Measurements from ENCODE around the gene MS4A6A.
"Not testable (repeated sequence)": the region's sequence is repeated elsewhere in the genome, so short reads cannot be mapped to it uniquely, and the experiment has no call there.

Gene MS4A6A

GRCh38 chr11:60182541-60183330 lies at the start of gene MS4A6A:
MS4A6A (minus strand) TSS chr11:60183083; CDS start chr11:60181727, 1,356 bp downstream.
- Mint-ChIP-seq H3K27me3 (ENCODE audit: low read depth) (no peaks in the 10 kb centered on the region), H3K9me3 (no peaks in the 10 kb centered on the region), H3K36me3 (ENCODE audit: low read depth) (no peaks in the 10 kb centered on the region), H3K27ac (no peak within 1 kb of the TSS), H3K4me3 (no peak within 1 kb of the TSS), H3K4me1 (ENCODE audit: low read depth) (no peaks in the 10 kb centered on the region)

DNA sequence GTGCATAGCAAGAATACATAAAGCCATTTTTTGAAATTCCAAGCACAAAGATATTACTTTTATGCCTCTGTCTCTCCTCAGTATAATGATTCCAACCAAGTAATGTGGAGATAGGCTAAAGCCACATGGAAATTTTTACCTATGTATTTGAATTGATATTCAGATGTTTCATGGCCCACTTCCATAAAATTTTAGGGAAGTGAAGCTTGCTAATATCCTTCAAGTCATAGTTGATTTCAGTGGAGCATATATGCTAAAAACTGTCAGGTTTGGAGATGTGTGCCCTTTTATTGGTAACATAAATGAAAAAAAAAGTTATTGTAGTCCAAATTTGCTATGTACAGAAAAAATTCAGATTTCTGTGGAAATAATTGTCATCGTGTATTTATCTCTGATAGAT lies 47.8 kb upstream of the MS4A6A start:
- Mint-ChIP-seq H3K27ac (no peak overlapping the region), H3K27me3 (ENCODE audit: low read depth) (no peaks in the 10 kb centered on the region), H3K36me3 (ENCODE audit: low read depth) (no peaks in the 10 kb centered on the region), H3K4me3 (no peak overlapping the region), H3K9me3 (no peaks in the 10 kb centered on the region), H3K4me1 (ENCODE audit: low read depth) (no peaks in the 10 kb centered on the region)

DNA sequence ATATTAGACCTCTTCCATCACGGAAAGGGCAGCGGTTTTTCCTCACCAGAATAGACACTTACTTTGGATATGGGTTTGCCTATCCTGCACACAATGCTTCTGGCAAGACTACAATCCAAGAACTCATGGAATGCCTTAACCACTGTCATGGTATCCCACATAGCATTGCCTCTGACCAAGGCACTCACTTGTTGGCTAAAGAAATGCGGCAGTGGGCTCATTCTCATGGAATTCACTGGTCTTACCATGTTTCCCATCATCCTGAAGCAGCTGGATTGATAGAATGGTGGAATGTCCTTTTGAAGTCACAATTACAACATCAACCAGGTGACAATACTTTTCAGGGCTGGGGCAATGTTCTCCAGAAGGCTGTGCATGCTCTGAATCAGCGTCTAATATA lies 39.3 kb upstream of the MS4A6A start:
- Mint-ChIP-seq H3K36me3 (ENCODE audit: low read depth) (no peaks in the 10 kb centered on the region), H3K27ac (no peak overlapping the region), H3K4me3 (no peak overlapping the region), H3K9me3 (no peaks in the 10 kb centered on the region), H3K4me1 (ENCODE audit: low read depth) (no peaks in the 10 kb centered on the region), H3K27me3 (ENCODE audit: low read depth) (no peaks in the 10 kb centered on the region)

DNA sequence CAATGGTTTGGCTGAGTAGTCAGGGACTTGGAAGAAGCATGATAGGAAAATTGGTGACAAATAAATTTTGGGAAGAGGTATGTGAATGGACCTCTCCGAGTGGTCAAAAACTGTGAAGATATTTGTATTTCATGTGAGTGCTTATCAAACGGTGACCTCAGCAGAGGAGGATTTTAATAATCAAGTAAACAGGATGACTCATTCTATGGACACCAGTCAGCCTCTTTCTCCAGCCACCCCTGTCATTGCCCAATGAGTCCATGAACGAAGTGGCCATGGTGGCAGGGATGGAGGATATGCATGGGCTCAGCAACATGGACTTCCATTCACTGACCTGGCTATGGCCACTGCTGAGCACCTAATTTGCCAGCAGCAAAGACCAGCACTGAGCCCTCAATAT lies 38.8 kb upstream of the MS4A6A start:
- no peak overlapping the region for H3K27ac Mint-ChIP-seq
- no peaks in the 10 kb centered on the region for H3K4me1 Mint-ChIP-seq (ENCODE audit: low read depth)
- H3K4me3 Mint-ChIP-seq, result no peak overlapping the region
- no peaks in the 10 kb centered on the region for H3K27me3 Mint-ChIP-seq (ENCODE audit: low read depth)
- no peaks in the 10 kb centered on the region for H3K36me3 Mint-ChIP-seq (ENCODE audit: low read depth)
- H3K9me3 Mint-ChIP-seq, result no peaks in the 10 kb centered on the region

DNA sequence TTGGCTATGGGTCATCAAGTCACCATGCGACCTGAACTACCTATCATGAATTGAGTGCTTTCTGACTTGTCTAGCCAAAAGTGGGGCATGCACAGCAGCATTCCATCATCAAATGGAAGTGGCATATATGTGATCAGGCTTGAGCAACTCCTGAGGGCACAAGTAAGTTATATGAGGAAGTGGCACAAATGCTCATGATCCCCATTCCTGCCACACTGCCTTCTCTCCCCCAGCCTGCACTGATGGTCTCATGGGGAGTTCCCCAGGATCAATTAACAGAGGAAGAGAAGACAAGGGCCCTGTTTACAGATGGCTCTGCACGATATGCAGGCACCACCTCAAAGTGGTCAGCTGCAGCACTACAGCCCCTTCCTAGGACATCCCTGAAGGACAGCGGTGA lies 38.3 kb upstream of the MS4A6A start:
- no peaks in the 10 kb centered on the region for H3K36me3 Mint-ChIP-seq (ENCODE audit: low read depth)
- no peaks in the 10 kb centered on the region for H3K27me3 Mint-ChIP-seq (ENCODE audit: low read depth)
- H3K9me3 Mint-ChIP-seq, result no peaks in the 10 kb centered on the region
- H3K4me1 Mint-ChIP-seq (ENCODE audit: low read depth), result no peaks in the 10 kb centered on the region
- no peak overlapping the region for H3K27ac Mint-ChIP-seq
- no peak overlapping the region for H3K4me3 Mint-ChIP-seq

- Mint-ChIP-seq H3K9me3 (no peaks in the 10 kb centered on the region), H3K27ac (no peak overlapping the region), H3K36me3 (ENCODE audit: low read depth) (no peaks in the 10 kb centered on the region), H3K4me3 (no peak overlapping the region), H3K27me3 (ENCODE audit: low read depth) (no peaks in the 10 kb centered on the region), H3K4me1 (ENCODE audit: low read depth) (no peaks in the 10 kb centered on the region)
Observed at GRCh38 chr11:60214386-60214785, 31.5 kb upstream of the MS4A6A start.

DNA sequence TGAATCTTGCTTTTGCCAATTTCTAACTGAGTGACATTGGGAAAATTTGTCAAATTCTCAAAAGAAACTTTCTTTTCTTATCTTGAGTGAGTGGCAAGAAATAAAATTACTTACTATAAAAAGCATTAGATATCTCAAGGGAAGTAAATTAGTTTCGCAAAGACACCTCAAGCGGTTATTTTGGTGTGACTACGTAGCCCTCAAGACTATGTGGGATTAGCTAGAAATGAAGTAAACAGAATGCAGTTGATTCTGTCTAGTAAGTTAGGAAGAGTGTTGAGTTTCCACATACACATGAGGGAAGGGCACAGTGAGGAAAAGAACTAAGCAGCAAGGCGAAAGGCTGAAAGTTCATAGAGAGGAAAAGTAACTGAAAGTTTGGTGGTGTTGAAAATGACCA lies 28.3 kb upstream of the MS4A6A start:
- H3K27ac Mint-ChIP-seq, result no peak overlapping the region
- no peaks in the 10 kb centered on the region for H3K27me3 Mint-ChIP-seq (ENCODE audit: low read depth)
- no peaks in the 10 kb centered on the region for H3K4me1 Mint-ChIP-seq (ENCODE audit: low read depth)
- H3K36me3 Mint-ChIP-seq (ENCODE audit: low read depth), result no peaks in the 10 kb centered on the region
- no peak overlapping the region for H3K4me3 Mint-ChIP-seq
- no peaks in the 10 kb centered on the region for H3K9me3 Mint-ChIP-seq

GRCh38 chr11:60209977-60210376 lies 27.1 kb upstream of the MS4A6A start:
- Mint-ChIP-seq H3K36me3 (ENCODE audit: low read depth) (no peaks in the 10 kb centered on the region), H3K4me1 (ENCODE audit: low read depth) (no peaks in the 10 kb centered on the region), H3K27ac (no peak overlapping the region), H3K4me3 (no peak overlapping the region), H3K27me3 (ENCODE audit: low read depth) (no peaks in the 10 kb centered on the region), H3K9me3 (no peaks in the 10 kb centered on the region)

- Mint-ChIP-seq H3K27me3 (ENCODE audit: low read depth) (no peaks in the 10 kb centered on the region), H3K4me1 (ENCODE audit: low read depth) (no peaks in the 10 kb centered on the region), H3K9me3 (no peaks in the 10 kb centered on the region), H3K4me3 (no peak overlapping the region), H3K27ac (no peak overlapping the region), H3K36me3 (ENCODE audit: low read depth) (no peaks in the 10 kb centered on the region)
Observed at GRCh38 chr11:60208951-60209350, 26.1 kb upstream of the MS4A6A start.

DNA sequence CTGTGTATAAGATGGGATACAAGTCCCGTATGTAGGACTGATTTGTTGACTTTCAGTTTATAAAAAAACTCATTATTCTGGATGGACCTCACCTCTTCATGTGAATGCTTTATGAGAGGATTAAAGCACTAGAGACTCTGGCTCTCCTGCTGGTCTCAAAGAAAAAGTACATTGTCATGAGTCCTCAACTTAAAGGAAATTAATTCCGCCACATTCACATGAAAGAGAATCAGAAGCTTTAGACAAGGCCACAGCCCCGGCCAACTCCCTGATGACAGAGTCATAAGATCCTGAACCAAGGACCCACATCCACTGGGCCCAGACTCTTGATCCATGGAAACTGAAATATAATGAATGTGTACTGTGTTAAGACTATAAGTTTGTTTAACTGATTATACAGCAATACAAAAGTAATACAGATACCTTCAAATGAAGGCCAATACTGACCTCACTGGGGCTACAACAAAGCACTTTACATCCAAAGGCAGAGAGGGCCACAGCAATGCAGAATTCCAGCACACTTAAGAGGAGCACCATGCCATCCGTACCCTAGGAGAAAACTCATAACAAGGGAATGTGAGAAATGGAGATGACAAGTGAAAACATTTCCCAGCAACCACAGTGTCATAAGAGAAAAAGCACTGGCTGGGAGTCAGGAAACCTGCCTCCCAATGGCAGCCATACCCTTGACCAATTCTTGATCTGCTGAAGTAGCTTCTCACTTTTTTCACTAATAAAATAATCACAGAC lies 25.4 kb upstream of the MS4A6A start:
- Mint-ChIP-seq H3K27ac (no peak overlapping the region), H3K4me3 (no peak overlapping the region), H3K27me3 (ENCODE audit: low read depth) (no peaks in the 10 kb centered on the region), H3K4me1 (ENCODE audit: low read depth) (no peaks in the 10 kb centered on the region), H3K9me3 (no peaks in the 10 kb centered on the region), H3K36me3 (ENCODE audit: low read depth) (no peaks in the 10 kb centered on the region)

GRCh38 chr11:60206616-60207015 lies 23.7 kb upstream of the MS4A6A start:
- no peaks in the 10 kb centered on the region for H3K27me3 Mint-ChIP-seq (ENCODE audit: low read depth)
- no peak overlapping the region for H3K27ac Mint-ChIP-seq

DNA sequence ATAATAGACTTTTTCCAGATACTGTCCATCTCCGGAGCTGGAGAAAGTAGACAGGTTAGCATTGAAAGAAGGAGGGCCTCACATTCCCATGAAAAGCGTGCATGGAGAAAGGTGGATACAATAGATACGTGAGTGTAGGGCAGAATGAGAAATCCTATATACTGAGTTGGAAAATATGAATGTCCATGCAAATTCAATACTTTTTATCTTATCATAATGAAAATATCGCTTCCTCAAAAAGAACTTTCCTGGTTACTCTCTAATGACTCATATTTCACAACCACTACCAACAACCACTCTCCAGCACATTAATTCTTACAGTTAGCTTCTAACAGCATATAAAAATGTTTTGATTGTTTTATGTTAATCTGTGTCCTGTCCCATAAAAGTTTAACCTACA lies 22.0 kb upstream of the MS4A6A start:
- Mint-ChIP-seq H3K36me3 (ENCODE audit: low read depth) (no peaks in the 10 kb centered on the region), H3K27ac (no peak overlapping the region), H3K27me3 (ENCODE audit: low read depth) (no peaks in the 10 kb centered on the region), H3K9me3 (peaks cover 3% of the 10 kb centered on the region), H3K4me3 (no peak overlapping the region), H3K4me1 (ENCODE audit: low read depth) (no peaks in the 10 kb centered on the region)

More at GRCh38 chr11:60206616-60207015, 23.7 kb upstream of the MS4A6A start:
- H3K4me1 Mint-ChIP-seq (ENCODE audit: low read depth), result no peaks in the 10 kb centered on the region
- peaks cover 3% of the 10 kb centered on the region for H3K9me3 Mint-ChIP-seq
- H3K4me3 Mint-ChIP-seq, result no peak overlapping the region
- H3K36me3 Mint-ChIP-seq (ENCODE audit: low read depth), result no peaks in the 10 kb centered on the region

DNA sequence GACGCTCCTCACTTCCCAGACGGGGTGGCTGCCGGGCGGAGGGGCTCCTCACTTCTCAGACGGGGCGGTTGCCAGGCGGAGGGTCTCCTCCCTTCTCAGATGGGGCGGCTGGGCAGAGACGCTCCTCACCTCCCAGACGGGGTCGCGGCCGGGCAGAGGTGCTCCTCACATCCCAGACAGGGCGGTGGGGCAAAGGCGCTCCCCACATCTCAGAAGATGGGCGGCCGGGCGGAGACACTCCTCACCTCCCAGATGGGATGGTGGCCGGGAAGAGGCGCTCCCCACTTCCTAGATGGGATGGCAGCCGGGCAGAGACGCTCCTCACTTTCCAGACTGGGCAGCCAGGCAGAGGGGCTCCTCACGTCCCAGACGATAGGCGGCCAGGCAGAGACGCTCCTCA lies 18.5 kb upstream of the MS4A6A start:
- H3K36me3 Mint-ChIP-seq (ENCODE audit: low read depth); H3K27me3 Mint-ChIP-seq (ENCODE audit: low read depth); H3K4me3 Mint-ChIP-seq; H3K9me3 Mint-ChIP-seq; H3K27ac Mint-ChIP-seq; H3K4me1 Mint-ChIP-seq (ENCODE audit: low read depth): not testable (repeated sequence)

GRCh38 chr11:60197442-60197841 lies 14.6 kb upstream of the MS4A6A start:
- H3K27ac Mint-ChIP-seq, result no peak overlapping the region

DNA sequence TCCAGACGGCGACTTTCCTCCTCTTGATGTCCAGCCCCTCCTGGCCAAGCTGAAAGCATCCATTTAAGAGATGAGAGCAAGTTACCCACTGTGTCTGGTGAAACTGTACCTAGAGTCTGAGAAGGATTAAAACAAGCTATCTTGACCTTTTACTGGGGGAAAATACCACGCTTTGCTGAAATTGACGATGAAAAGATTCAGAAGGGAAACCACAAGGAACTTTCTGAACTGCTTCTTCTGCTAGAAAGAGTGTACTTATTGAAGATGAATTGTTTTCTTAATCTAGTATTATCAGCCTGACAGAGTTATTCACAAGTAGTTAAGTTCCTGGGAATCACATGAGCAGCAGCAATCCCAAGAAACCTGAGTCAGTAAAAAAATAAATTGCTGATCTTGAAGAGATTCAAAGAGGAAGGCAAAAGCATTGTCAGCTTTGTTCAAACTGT lies 13.1 kb upstream of the MS4A6A start:
- H3K36me3 Mint-ChIP-seq (ENCODE audit: low read depth), result no peaks in the 10 kb centered on the region
- no peaks in the 10 kb centered on the region for H3K27me3 Mint-ChIP-seq (ENCODE audit: low read depth)
- no peak overlapping the region for H3K4me3 Mint-ChIP-seq
- peaks cover 2% of the 10 kb centered on the region for H3K4me1 Mint-ChIP-seq (ENCODE audit: low read depth)
- no peak overlapping the region for H3K27ac Mint-ChIP-seq
- peaks cover 3% of the 10 kb centered on the region for H3K9me3 Mint-ChIP-seq

More at GRCh38 chr11:60197442-60197841, 14.6 kb upstream of the MS4A6A start:
- no peak overlapping the region for H3K4me3 Mint-ChIP-seq
- H3K36me3 Mint-ChIP-seq (ENCODE audit: low read depth), result no peaks in the 10 kb centered on the region
- H3K4me1 Mint-ChIP-seq (ENCODE audit: low read depth), result peaks cover 2% of the 10 kb centered on the region
- peaks cover 7% of the 10 kb centered on the region for H3K9me3 Mint-ChIP-seq
- no peaks in the 10 kb centered on the region for H3K27me3 Mint-ChIP-seq (ENCODE audit: low read depth)
